GM21786 (cell line): ENCODE results near the gene ING5.
"Not testable (repeated sequence)": the region's sequence is repeated elsewhere in the genome, so short reads cannot be mapped to it uniquely, and the experiment has no call there.

Experiments
- ATAC-seq: cut with Tn5 transposase; IDR thresholded peaks from one replicate; pipeline ENCODE4 v1.9.1; 2021; ENCODE audit not compliant: unreplicated experiment

ING5 gene

GRCh38 chr2:241736111-241736510, 34.3 kb downstream of the ING5 start:
- ATAC-seq, result no peak

DNA sequence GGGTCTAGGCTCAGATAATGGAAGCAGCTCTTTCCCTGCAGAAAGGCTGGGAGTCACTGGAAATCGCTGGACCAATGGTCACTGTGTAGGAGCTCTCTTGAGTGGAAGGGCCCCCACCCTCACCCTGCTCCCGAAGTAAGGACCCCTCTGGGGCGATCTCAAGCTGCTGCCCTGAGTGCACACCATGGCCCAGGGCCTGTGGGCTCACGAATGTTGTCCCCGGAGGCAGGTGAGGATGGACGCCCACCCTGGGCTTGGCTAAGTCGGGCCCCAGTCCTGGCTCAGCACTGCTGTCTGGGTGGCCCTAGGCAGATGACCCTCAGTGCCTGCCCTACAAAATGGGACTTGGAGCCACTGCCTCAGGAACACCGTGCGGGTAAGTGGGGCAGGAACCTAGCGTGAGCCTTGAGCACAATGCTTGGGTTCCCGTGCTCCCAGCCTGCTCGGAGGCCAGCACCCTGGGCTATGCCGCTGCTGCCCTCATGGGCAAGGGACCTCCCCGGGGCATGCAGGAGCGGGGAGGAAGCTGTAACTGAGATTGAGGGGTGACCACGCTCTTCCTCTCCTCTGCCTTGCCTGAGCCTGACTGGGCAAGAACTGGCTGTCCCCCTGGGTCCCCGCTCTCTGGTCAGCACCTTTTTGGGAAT, 36.3 kb downstream of the ING5 start:
- ATAC-seq, result no peak

DNA sequence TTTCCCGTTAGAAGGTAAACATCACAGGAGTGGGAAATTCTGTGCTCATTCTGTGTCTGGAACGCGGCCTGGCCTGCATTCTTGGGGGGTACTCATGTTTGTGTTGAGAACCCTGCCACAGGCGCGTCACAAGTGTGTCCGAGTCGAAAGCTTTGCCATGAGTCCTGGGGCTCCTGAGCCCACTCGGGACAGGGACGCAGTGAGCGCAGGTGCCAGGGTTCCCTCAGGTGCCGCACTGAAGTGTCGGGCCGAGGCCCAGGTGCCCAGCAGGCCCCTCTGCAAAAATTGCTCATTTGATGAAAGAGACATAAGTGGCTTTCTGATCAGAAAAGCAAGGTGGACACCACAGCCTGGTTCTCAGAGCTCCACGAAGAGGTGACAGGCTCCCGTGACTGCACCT, 37.3 kb downstream of the ING5 start:
- ATAC-seq, result no peak

DNA sequence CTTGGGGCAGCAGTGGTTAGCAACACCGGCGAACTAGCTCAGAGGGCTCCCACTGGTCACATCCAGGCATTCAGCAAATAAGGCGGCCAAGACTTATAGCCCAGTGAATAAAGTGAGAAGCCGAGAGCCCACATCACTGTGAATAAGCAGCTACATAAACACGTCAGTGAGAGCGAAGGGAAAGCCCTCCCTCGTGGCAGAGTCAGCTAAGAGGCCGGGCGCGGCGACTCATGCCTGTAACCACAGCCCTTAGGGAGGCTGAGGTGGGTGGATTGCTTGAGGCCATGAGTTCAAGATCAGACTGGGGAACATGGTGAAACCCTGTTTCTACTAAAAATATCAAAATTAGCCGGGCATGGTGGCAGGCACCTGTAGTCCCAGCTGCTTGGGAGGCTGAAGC, 37.8 kb downstream of the ING5 start:
- no peak for ATAC-seq

GRCh38 chr2:241741016-241741415, 39.2 kb downstream of the ING5 start:
- no peak for ATAC-seq

- no peak for ATAC-seq
These were observed 40.6 kb downstream of the ING5 start for GRCh38 chr2:241742320-241742939.

DNA sequence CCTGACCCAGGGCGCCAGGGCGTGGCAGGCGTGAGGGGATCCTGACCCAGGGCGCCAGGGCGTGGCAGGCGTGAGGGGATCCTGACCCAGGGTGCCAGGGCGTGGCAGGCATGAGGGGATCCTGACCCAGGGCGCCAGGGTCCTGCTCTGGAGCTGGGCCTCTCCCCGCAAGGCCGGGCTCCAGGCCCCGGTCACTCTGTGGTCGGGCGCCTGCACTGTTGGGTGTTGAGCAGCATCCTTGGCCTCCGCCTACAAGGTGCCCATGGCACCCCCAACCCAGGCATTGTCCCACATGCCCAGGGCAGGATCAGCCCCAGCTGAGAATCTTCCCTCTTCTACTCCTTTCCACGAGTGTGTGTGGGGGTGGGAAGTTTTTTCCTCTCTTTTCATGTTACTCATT, 41.2 kb downstream of the ING5 start:
- ATAC-seq, result not testable (repeated sequence)

DNA sequence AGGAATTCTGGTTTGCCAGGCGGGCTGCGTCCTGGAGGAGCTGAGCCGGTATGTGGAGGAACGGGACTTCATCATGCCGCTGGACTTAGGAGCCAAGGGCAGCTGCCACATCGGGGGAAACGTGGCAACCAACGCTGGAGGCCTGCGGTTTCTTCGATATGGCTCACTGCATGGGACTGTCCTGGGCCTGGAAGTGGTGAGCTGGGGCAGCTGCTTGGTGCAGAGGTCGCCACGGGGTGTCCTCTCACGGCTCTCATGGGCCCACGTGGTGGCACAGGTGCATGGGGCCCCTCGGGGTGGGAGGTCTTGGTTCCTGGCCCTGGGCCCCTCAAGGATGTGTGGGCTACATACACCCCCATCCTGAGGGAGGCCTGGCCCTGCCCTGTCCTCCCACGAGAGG, 41.8 kb downstream of the ING5 start:
- no peak for ATAC-seq

GRCh38 chr2:241744028-241744754, 42.4 kb downstream of the ING5 start:
- ATAC-seq, result no peak

DNA sequence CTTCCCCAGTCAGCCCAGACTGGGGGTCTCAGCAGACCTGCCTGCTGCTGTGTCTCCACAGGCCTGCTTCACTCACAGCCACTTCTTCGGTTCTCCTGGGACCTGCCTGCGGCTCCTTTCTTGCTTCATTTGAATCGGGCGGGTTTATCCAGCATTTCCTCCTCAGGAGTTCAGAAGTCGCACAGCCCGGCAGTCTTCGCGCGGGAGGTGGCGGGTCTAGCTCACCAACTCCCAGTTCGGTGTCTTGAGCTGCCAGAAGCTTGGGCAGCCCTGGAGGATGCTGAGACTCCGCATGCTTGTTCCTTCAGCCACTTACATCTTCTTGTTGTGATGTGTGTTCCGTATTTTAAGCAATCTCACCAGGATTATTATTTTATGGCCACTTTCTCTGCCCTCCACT, 43.4 kb downstream of the ING5 start:
- ATAC-seq, result no peak

- ATAC-seq, result no peak
These were observed 44.2 kb downstream of the ING5 start for GRCh38 chr2:241746084-241746483.

DNA sequence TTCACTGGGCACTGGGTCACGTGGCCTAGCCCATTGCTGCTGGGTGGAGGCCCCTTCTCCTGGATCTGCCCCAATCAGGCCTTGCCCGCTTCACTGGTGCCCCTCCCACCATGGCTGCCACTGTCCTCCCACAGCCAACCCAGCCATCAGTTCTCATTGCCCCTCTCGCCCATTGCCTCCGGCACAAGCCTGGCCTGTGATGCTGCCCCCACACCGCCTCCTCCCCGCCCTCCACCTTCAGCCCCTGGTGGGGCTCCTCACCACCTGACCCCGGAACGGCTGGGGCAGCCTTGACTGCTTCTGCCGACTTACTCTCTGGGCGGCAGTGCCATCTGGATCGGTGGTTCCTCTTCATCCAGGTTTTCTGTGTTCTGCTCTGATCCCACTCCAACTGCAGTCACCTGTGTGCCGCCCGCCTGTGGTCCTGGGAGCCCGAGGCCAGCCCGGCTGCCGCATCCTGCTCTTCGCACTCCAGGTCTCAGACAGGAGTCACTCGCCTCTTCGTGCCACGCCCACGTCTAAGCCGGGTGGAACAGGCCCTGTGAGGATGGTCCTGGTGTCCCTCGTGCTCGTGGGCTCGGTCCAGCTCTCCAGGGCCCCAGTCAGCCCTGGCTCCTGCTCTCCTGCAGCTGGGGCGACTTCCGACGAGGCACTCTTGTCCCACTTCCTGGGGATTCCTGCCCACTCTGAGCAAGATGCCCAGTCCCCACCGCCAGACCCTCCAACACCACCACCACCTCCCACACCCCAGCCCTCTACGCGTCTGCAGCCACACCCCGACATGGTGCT, 46.8 kb downstream of the ING5 start:
- no peak for ATAC-seq

GRCh38 chr2:241750076-241750840, 48.4 kb downstream of the ING5 start:
- ATAC-seq, result no peak

DNA sequence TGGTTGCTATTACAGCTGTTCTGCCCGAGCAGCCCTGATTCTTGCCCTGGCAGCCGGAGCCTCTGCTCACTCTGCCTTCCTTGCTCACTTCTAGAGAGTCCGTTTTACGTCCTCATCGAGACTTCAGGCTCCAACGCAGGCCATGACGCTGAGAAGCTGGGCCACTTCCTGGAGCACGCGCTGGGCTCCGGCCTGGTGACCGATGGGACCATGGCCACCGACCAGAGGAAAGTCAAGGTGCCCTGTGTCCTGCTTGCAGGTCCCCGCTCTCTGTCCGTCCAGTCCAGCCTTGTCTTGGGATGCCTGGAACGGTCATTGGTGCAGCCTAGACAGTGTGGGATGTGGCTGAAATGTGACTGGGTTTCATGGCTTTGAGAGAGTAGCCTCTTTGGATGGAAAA, 49.3 kb downstream of the ING5 start:
- ATAC-seq, result no peak

DNA sequence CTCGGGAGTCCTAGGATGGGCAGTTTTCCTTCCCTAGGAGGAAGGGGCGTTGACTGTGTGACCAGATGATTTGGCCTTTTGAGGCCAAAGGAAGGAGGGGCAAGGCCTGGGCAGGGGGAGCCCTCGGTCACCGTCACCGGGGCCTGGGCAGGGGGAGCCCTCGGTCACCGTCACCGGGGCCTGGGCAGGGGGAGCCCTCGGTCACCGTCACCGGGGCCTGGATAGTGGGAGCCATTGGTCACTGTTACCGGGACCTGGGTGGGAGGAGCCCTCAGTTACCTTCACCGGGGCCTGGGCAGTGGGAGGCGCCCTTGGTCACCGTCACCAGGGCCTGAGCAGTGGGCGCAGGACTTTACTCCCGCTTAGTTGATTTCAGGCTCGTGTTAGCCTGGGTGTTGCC, 49.9 kb downstream of the ING5 start:
- no peak for ATAC-seq

DNA sequence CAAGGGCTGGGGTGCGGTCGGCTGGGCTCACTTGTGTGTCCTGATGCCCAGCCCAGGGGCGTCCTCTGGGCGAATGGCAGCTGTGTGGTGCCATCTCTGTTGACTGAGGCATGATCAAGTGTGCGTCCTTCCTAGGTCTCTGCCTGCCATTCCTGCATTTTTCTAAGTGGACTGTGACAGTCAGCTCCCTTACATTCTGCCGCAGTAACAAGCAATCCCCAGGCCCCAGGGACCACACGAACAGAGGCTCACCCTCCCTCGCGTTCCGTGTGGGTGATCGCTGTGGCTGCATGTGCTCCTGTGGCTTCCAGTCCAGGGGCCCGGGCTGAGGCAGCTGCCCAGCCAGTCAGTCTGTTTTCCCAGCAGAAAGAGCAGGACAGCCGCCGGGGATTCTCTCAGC, 50.4 kb downstream of the ING5 start:
- no peak for ATAC-seq

DNA sequence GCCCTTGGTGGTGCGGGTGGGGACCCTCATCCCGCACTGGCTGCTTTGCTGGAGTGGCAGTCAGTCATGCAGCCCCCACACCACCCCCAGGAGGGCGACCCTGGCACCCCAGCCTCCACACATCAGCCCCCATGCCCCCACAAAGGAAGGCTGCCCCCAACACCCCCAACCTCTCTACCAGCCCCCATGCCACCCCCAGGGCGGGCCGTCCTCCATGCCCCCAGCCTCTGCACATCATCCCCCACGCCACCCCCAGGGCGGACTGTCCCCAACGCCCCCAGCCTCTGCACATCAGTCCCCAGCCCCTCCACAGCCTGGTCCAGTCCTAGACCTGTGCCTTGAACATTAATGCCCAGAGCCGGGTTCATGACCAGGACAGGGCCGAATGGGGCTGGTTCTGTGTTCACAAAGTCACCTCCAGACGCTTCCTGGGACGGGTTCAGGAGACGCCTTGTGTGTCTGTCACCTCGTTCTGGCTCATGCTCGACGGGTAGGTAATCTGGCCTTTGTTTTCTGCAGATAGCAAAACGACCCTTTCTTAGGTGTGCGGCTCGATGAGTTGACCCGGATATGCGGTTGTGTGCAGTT, 50.9 kb downstream of the ING5 start:
- ATAC-seq, result no peak

GRCh38 chr2:241753493-241753892, 51.7 kb downstream of the ING5 start:
- ATAC-seq, result no peak

GRCh38 chr2:241754042-241754441, 52.2 kb downstream of the ING5 start:
- no peak for ATAC-seq

DNA sequence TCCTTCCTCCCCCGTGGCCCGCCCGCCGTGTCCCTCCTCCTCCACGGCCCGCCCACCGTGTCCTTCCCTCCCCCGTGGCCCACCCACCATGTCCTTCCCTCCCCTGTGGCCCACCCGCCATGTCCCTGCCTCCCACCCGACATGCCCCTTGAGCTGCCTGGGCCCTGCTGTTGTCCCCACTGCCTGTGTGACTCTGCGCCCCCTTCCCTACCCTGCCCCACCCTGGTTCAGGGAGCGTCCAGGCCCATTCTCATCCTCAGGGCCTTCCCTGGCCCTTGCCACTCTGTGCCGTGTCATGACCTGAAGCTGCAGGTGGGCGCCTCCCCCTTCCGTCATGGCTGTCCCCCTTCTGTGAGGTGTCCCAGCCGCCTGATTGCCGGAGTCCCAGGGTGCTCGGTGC, 53.3 kb downstream of the ING5 start:
- no peak for ATAC-seq

DNA sequence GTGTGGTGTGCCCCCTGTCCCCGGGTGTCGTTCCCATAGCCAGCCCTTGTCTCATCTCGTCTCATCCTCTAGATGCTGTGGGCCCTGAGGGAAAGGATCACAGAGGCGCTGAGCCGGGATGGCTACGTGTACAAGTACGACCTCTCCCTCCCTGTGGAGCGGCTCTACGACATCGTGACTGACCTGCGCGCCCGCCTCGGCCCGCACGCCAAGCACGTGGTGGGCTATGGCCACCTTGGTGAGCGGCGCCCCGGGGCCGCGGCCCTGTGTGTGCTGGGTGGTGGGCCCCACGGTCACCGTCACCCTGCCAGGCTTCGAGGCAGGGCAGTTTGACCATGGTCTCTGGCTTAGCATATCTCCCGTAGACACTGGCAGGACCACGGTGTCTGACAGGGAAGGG, 53.9 kb downstream of the ING5 start:
- ATAC-seq, result no peak
